NCI-H2196 (cell line): ENCODE data around the gene ARL5B.
"Not testable (repeated sequence)": the region's sequence is repeated elsewhere in the genome, so short reads cannot be mapped to it uniquely, and the experiment has no call there.

Experiments
- DNase-seq: peaks from one replicate; lab custom pipeline; 2025; ENCODE audit not compliant: unreplicated experiment; lab: John Stamatoyannopoulos, UW

Gene ARL5B

GRCh38 chr10:18659125-18659818 is at the start of gene ARL5B:
Gene ARL5B (plus strand): TSS chr10:18659431. CDS start chr10:18659638, 207 bp downstream.
- DNase-seq, result peak; percentile 80

GRCh38 chr10:18610517-18610916 is 48.7 kb upstream of the ARL5B start:
- peak; percentile 49 for DNase-seq

- DNase-seq, result no peak
These were observed 48.1 kb upstream of the ARL5B start for GRCh38 chr10:18611168-18611567.

- no peak for DNase-seq
These were observed 43.6 kb upstream of the ARL5B start for GRCh38 chr10:18615618-18616017.

GRCh38 chr10:18616337-18616736 is 42.9 kb upstream of the ARL5B start:
- DNase-seq, result no peak

- DNase-seq, result peak; percentile 28
These were observed 40.2 kb upstream of the ARL5B start for GRCh38 chr10:18619016-18619415.

GRCh38 chr10:18620856-18621255 is 38.4 kb upstream of the ARL5B start:
- no peak for DNase-seq

- DNase-seq, result not testable (repeated sequence)
These were observed 35.6 kb upstream of the ARL5B start for GRCh38 chr10:18623671-18624070.

GRCh38 chr10:18625886-18626285 is 33.3 kb upstream of the ARL5B start:
- DNase-seq, result no peak

- peak; percentile 32 for DNase-seq
These were observed 31.7 kb upstream of the ARL5B start for GRCh38 chr10:18627452-18628018.

- DNase-seq, result not testable (repeated sequence)
These were observed 26.7 kb upstream of the ARL5B start for GRCh38 chr10:18632500-18632899.

- no peak for DNase-seq
These were observed 23.2 kb upstream of the ARL5B start for GRCh38 chr10:18635995-18636394.

- DNase-seq, result not testable (repeated sequence)
These were observed 21.8 kb upstream of the ARL5B start for GRCh38 chr10:18637400-18637799.

GRCh38 chr10:18639719-18640118 is 19.5 kb upstream of the ARL5B start:
- DNase-seq, result not testable (repeated sequence)

GRCh38 chr10:18647151-18647550 is 12.1 kb upstream of the ARL5B start:
- DNase-seq, result no peak

- DNase-seq, result no peak
These were observed 11.3 kb upstream of the ARL5B start for GRCh38 chr10:18647945-18648344.

- DNase-seq, result no peak
These were observed 9.8 kb upstream of the ARL5B start for GRCh38 chr10:18649364-18649959.

- no peak for DNase-seq
These were observed 8.7 kb upstream of the ARL5B start for GRCh38 chr10:18650404-18650997.

- peak; percentile 59 for DNase-seq
These were observed 7.8 kb upstream of the ARL5B start, which contains the start of gene NSUN6 for GRCh38 chr10:18651324-18652007. Gene NSUN6 (minus strand): TSS chr10:18651587. CDS start chr10:18651203, 384 bp downstream.

- DNase-seq, result no peak
These were observed 6.1 kb upstream of the ARL5B start for GRCh38 chr10:18653112-18653511.

- no peak for DNase-seq
These were observed 2.5 kb upstream of the ARL5B start for GRCh38 chr10:18656724-18657123.
